Right hindlimb (tissue), 1 donor: Measurements from ENCODE around the gene PKNOX2.
"Not testable (repeated sequence)": the region's sequence is repeated elsewhere in the genome, so short reads cannot be mapped to it uniquely, and the experiment has no call there.

Source experiments
- DNase-seq: peaks from one replicate; pipeline ENCODE4 v3.0.0-alpha.2; 2018

PKNOX2 gene

DNA sequence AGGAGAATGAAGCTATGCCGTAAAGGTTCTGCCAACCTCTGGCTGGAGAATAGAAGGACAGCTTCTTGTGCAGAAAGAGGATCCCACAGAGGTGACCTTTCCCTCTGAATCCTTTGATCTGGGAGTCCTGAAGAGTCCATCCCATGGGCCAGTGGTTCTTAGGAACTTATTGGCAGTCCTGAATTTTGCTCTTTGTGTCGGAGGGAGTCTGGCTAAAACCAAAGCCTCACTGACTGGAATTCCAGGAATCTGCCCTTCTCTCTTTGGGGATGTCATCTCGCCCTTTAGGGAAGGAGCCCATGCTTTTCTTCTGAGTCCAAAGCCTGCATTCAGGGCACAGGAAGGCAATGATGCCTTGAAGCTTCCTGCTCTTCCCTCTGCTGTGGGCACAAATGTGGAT, 45.5 kb downstream of the PKNOX2 start:
- DNase-seq: no peak

DNA sequence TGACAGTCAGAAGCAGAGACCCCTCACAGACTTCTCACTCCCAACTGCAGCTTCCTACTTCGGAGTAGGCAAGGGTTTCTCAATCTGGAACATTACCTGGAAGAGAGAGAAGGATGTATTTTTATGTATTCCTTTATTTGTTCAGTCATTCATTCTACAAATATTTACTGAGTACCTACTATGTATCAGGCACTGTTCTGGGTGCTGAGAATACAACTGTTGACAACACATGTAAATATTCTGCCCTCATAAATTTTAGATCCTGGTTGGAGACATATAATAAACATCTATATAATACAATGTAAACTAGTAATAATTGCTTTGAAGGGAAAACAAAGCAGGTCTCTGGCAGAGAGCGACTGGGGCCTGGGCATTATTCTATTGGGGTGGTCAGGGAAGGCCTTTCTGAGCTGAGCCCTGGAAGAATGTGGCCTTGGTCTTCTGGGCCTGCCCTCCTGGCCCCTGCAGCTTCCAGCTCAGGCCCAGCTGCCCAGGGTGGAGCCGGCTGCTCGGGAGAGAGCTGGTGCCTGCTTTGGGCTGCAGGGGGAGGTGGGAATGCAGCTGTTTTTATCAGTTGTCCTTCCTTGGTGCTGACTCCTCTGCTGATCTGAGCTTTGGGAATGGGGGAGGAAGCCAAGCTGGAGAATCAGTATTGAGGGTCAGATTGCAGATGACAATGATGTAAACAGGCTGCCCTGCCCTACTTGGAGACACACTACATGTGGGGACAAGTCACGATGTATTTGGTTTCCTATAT, 46.8 kb downstream of the PKNOX2 start:
- DNase-seq: peak; percentile 77

DNA sequence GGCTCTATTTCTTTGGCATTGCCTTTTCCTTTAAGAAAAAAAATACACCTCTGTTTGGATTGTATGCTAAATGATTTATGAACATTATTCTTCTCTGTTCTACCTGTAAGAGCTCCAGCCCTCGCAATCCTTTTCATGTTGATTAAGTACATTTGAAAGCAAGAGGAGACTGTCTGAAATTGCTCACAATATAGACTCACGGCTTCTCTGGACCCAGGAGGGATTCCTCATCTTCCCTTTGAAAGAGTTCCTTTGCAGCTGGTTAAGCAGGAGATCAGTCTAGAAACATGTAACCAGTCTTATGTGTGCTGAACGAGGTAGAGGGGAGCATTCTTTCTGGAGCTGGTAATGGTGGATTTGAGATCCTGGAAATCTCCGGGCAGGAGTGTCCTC, 47.4 kb downstream of the PKNOX2 start:
- DNase-seq: no peak

DNA sequence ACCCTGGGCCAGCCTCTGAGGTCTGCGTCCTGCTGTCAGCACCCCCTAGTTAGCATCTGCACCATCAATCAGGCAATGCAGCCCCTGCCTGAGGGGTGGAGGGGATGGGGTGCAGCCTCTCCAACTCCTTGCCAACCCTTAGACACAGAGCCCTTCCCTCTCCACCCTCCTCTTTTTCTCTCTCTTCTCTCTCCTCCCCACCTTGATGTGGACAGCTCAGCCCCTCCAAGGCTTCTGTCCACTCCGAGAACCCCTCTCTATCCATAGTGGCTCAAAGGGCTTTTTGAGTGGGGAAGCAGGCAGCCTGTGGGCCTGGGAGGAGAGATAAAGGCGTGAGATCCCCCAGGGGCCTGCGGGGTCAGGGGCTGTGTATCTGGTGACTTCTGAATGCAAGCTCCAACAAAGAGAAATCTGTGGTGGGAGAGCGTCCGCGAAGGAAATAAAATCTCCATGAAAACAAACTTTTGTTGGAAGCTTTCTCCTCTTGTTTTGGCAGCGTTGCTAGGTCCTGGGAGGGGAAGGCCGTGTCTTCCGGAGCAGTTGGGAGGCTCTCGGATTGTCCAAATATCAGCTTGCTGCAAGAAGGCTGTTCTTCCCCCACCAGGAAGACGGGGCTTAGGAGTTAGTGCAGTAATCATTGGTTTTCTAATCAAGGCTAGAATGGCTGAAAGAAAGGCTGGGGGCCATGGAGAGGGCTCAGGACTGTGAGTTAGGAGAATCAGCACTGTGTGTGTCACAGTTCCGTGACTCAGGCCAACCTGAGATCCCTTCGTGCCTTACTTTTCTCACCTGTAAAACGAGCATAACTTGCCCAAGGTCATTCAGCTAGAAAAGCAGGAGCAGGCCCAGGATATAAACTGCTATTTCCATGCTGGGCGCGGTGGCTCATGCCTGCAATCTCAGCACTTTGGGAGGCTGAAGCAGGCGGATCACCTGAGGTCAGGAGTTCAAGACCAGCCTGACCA, 50.3 kb downstream of the PKNOX2 start:
- peak; percentile 89 for DNase-seq

DNA sequence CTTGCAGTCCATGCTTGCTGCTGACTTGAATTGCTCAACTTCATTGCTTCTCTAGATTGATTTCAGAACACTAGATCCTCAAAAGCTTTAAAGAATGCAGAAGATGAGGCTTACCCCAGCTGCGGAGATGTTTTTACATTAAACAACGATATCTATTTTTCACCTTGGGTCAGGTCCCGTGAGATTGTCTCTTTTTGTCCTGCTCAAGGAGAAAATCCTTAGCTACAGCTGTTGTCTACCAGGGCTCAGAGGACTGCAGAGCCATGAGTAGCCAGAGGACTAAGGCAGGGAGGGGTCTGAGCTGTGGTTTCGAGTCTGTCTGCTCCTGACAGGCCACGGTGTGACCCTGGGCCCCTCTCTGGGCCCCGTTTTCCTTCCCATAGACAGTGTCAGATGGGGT, 51.4 kb downstream of the PKNOX2 start:
- DNase-seq: peak; percentile 43

DNA sequence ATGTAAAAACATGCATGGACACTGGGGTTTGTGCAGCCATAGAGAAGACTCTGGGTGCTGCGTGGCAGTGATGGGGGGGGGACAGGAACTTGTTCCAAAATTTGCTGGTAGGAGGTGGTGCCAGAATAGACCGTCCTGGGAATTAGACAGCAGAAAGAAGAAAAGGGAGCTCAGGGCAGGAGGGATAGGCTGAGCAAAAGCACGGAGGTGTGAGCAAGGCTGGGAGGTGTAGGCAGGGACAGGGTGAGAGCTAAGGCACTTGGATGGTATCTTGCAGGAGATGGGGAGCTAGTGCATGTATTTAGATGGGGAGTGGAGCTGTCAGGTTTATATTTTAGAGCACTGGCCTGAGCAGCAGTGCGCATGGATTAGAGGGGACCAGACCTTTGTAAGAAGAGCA, 53.8 kb downstream of the PKNOX2 start:
- no peak for DNase-seq

DNA sequence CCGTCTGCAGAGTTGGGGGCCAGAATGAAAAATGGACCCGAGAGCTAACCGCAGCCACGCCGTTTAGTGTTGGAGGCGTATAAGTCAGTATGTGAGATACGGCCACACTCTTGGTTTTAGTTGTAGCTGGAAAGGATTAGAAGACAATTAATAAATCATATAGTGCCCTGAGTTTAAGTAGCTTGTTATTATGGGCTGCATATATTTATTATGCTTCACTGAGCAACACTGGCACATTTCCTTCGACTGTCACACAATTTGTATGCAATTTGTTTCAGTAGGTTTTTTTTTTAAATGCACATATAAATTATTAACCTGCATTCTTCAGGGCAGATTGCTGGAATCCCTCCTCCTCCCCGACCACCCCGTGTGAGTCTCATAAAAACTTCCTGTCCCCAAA, 56.9 kb downstream of the PKNOX2 start:
- no peak for DNase-seq

DNA sequence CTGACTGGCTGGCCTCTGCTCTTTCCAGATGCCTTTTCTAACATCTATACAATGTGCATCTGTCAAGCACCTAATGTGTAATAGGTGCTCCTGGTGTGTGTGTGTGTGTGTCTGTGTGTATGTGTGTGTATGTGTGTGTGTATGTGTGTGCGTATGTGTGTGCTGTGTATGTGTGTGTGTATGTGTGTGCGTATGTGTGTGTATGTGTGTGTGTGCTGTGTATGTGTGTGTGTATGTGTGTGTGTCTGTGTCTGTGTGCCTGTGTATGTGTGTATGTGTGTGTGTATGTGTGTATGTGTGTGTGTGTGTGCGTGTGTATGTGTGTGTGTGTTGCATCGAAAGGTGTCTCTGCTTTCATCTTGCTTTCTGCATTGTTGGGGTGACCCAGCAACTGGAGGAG, 57.9 kb downstream of the PKNOX2 start:
- no peak for DNase-seq

DNA sequence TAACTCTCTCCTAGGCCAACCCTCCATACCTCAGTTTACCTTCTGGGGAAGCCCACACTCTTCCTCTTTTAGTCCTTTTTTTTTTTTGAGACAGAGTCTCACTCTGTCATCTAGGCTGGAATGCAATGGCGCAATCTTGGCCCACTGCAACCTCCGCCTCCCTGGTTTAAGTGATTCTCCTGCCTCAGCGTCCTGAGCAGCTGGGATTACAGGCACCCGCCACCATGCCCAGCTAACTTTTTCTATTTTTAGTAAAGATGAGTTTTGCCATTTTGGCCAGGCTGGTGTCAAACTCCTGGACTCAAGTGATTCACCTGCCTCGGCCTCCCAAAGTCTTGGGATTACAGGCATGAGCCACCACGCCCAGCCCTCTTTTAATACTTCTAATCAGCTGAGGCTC, 58.6 kb downstream of the PKNOX2 start:
- not testable (repeated sequence) for DNase-seq

DNA sequence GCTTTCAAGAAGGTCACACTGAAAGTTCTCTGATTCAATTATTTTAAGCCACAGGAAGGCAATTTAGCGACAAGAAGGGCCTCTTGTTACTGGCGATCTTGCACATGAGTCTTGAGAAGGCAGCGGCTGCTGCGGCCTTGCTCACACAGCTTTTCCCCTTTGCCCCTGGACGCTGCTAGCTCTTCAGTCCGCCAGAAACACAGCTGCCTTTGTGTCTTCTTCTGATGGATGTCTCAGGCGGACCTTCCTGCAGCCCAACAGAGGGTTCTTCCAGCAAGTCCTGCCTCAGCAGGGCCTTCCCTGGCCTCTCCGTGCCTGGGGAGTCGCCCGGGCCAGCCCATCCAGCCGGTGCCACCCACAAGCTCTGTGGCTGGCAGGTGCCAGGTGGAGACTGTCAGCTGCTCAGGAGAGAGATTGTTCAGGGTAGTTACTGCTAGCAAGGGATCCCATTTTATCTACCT, 59.4 kb downstream of the PKNOX2 start:
- DNase-seq: peak; percentile 39

DNA sequence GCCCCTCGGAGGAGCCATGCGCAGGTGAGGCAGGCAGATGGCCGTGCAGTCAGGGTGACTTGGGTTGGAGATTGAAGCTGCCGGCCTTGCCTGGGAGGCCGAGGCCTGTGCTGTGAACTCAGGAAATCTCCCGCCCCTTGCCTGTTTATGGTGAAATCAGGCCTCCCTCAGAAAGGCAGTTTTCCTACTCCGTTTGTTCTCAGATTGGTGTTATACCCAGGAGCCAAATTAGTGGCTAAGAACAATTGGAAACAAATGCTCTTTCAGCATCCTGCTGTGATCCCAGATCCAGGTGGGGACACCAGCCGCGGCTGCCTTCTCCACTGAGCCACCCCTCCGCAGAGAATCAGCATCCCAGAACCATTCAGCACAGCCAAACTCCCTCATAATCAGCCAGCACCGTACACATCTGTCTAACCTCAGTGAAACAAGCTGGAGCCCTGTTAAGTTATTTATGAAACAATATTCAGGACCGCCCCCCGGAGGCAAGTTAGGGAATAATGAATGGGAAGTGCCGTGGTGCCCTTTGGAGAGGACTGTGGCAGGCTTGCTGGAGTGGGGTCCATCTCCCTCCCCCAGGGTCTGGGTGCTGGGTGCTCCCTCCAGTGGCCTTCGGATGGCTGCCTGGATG, 60.0 kb downstream of the PKNOX2 start:
- DNase-seq: peak; percentile 76

DNA sequence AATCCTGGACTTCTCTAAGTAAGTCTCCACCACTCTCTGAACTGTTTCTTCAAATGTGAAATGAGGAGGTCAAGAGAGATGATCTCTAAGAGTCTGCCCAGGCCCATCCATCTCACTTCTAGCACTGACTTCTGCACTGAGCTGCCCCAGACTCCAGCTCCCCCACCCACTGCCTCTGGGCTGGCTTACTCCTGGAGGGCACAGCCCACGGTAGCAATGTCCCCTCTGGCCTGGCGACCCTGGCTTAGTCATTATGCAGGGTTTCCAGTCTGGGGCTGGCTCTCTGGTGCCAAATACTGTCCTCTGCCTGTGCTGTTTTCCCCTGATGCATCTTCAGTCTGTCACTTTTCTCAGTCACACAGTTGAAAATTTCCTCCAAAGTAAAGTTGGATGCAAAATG, 60.9 kb downstream of the PKNOX2 start:
- DNase-seq: no peak

DNA sequence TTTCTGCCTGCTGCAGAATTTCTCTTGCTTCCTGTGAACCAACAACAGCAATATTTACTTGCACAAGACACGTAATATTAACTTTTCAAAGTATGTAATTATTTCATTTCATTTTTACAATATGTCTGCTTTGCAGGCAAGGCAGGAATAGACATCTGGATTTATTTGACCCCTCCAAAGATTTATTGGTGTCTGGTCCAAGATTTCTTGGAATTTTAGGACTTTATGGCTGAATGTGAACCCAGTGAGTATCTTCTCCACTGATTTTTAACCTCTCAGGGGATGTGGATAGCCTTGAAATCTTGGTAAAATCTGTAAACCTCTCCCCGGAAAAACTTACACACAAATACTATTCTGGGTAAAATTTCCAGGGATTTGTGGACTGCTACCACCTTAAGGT, 61.5 kb downstream of the PKNOX2 start:
- no peak for DNase-seq

DNA sequence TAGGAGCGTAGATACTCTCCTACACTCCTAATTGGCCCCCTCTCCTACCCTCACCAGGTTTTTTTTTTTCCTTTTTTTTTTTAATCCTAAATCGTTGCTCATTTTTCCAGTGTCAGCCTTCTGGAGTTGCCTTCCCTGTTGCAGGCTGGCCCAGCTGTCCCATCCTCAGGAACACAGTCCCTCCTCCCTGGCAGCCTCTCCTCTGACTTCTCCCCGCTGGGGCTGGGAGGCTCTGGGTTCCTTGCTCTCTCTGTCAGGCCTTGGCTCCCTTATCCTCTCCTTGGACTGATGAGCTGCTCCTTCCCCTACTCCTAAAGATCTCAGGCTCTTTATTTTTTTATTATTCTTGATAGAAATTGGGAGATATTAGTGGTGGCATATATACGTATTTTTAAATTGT, 62.2 kb downstream of the PKNOX2 start:
- DNase-seq: no peak

DNA sequence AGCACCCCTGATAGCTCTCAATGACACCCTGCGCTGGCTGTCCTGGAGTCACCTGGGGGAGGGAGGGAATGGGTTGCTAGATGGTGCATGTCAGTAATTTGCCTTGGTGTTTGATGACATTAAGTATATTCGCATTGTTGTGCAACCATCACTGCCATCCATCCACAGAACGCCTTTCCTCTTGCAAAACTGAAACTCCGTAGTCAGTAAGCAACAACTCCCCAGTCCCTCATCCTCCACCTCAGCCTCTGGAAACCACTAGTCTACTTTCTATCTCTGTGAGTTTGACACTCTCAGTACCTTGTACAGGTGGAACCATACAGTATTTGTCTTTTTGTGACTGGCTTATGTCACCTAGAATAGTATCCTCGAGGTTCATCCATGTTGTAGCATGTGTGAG, 62.6 kb downstream of the PKNOX2 start:
- DNase-seq: no peak

DNA sequence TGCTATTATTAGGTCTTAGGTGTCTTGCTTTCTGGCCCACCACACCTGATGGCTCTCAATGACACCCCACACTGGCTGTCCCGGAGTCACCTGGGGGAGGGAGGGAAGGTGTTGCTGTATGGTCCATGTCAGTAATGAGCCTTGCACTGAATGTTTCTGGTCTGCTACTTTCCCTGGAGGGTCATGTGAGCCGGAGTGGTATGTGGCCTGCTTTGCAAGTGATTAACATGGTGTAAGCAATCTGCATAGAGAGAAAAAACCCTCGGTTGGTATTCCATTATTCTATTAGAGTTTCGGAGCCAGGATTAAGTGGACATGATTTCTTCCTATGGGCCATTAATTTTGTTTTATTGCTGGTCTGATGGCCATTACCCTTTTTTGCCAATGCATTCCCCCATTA, 63.9 kb downstream of the PKNOX2 start:
- no peak for DNase-seq

DNA sequence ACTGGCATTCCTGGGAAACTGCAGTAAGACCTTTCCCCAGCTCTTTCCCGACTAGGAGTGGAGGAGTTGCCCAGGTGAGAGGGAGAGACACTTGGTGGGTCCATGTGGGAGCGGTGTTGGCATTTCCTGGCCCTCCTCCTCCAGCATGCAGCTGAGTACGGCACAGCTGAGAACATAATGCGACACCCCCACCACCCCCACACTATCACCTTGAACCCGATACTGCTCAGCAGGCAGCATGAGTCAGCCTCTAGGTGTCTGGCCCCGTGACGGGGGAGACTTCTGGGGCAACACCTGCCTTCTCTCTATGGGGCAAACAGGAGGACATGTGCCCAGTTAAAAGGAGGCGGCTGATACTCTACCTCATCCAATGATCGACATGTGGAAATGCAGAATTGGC, 64.4 kb downstream of the PKNOX2 start:
- DNase-seq: no peak

DNA sequence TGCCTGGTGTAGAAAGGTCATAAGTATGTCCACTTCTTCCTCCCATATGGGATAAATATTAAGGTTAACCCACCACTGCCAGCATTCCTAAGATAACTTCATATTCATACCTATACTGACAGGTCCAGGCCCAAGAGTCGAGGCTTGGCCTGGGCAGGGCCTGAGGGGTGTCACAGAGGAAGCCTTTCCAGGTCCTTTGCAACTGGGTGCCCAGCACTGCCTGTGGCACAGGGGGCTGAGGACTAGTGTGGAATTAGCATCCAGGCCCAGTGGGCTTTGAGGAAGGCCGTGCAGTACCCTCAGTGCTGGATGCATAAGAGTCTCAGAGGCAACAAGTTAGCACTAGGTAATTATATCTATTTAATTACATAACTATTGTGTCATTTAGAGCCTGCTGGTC, 65.4 kb downstream of the PKNOX2 start:
- no peak for DNase-seq

DNA sequence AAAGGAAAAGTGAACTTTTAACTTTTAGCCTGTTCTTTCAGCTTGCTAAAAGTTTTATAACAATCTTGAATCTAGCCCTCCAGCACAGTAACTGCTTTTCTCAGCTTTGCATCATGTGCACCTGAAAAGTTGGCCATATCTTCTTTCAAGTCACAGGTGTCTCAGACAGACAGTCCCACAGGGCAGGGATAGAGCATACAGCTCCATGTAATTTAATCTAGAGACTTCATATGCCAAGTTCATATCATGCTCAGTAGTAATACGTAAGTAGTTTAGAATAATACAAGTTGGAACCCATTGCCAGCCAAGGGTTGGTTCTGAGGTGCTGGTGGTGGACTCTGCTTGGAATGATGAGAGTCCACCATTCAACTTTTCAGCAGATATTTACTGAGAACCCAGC, 68.6 kb downstream of the PKNOX2 start:
- DNase-seq: no peak

DNA sequence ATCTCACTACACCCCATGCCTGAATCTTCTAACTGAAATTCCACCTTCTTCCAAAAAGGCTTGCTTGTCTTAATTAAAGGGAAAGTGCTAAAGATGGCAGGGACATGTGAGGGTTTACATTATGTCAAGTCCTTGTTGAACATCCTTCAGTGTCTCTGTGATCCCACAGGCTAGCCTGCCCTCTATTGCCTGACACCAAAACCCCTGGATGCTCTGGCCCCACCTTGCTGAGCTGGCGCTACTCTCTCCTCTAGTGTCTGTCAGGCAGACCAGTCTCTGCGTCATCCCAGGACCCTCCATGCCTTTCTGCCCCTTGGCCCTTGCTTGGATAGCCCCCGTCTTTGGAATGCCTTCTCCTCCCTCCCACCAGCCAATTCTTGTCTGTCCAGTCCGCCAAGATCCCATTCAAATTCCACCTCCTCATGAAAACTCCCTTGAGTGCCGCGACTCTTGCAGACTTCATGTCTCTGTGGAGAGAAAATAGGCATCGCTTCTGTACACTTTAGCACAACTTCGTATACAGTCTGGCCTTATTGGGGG, 69.3 kb downstream of the PKNOX2 start:
- no peak for DNase-seq

DNA sequence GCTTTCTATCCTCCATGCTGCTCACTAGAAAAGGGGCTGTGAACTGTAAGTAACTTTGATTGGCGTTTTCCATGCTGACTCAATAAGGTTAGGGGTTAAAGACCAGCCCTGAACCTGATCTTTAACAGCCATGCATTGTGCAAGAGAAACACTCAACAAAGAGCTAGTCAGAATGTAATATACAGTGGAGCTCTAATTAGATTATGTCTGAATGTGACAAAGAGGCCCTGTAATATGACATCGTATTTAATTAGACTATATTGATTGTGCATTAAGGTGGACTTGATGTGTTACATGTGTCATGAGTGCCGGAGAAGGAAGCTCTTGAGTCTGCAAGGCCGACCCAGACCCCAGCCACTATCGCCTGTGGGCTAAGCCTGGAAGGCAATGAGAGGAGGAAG, 70.5 kb downstream of the PKNOX2 start:
- DNase-seq: no peak

DNA sequence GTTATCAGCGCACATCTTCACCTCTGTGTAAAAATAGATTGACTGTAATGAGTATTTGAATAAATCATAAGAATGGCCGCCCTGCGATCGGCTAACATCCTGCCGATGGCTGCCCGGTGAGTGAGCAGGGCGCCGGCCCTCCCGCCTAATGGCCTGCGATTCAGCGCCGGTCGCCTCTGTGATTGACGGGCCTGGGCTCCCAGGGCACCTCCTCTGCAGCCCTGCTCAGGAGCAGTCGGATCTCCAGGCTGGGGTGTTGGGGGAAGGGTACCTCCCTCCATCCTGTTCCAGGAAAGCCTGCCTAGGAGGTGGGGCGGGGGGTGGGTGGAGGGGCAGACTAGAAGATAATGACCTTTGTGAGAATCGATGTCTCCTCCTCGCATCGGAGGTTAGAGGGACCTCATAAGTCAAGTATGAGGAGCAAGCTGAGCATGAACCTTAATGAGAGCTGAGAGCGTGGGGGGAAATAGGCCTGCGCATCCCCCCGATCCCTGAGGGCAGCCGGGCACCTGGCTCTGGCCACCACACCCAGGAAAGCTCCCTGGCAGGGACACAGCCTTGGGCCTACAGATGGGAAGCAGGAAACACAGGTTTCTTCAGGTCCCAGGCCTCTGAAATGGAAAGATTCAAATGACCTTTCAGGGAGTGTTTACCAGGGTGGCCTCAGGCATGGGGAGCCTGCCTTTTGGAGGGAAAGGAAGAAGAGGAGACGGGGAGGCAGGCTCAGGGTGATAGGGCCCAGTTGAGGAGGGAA, 71.7 kb downstream of the PKNOX2 start:
- DNase-seq: no peak
